WERI-Rb-1 (cell line): ENCODE data around the gene VRK1.

Experiments
- DNase-seq: peaks from one replicate; pipeline ENCODE4 v3.0.0-alpha.2; 2020
- H3K27ac ChIP-seq: fragments of 250-450 bp; sonication (Bioruptor Pico); 2 replicates; pipeline ENCODE4 v1.5.1; 2020; ENCODE audit warnings: mild to moderate bottlenecking, moderate library complexity
- H3K27me3 ChIP-seq: fragments of 250-450 bp; sonication (Bioruptor Pico); 2 replicates; pipeline ENCODE4 v1.5.1; 2021; ENCODE audit warnings: mild to moderate bottlenecking, low read depth, moderate library complexity; ENCODE audit not compliant: insufficient read depth, severe bottlenecking
- H3K36me3 ChIP-seq: fragments of 250-450 bp; sonication (Bioruptor Pico); 2 replicates; pipeline ENCODE4 v1.5.1; 2020; ENCODE audit warnings: mild to moderate bottlenecking, moderate library complexity
- H3K4me3 ChIP-seq: 2 replicates; pipeline ENCODE4 v1.5.1; 2011; ENCODE audit warnings: low read depth, mild to moderate bottlenecking, control low read depth, low read length
- H3K9me3 ChIP-seq: fragments of 250-450 bp; sonication (Bioruptor Pico); 2 replicates; pipeline ENCODE4 v1.5.1; 2021; ENCODE audit warnings: mild to moderate bottlenecking, moderate library complexity; ENCODE audit not compliant: severe bottlenecking
- CTCF ChIP-seq: IDR thresholded peaks from 2 replicates; pipeline ENCODE4 v1.5.1; 2011; ENCODE audit warnings: low read depth, mild to moderate bottlenecking, control low read depth, inconsistent platforms, low read length

The VRK1 gene

GRCh38 chr14:96808619-96809406 lies 11.6 kb downstream of the VRK1 start:
- no peak for DNase-seq
- H3K27me3 ChIP-seq, result no peaks in the 10 kb centered on the region
- H3K4me3 ChIP-seq, result no peak overlapping the region

GRCh38 chr14:96811265-96811664 lies 14.1 kb downstream of the VRK1 start:
- Histone ChIP-seq H3K9me3 (no peaks in the 10 kb centered on the region), H3K4me3 (no peak overlapping the region), H3K27me3 (no peaks in the 10 kb centered on the region), H3K27ac (no peak overlapping the region), H3K36me3 (peaks cover 3% of the 10 kb centered on the region; the same call in 1 of the 2 replicates)
- TF ChIP-seq CTCF, result no peak
- no peak for DNase-seq

More at GRCh38 chr14:96808619-96809406, 11.6 kb downstream of the VRK1 start:
- H3K36me3 ChIP-seq, result peaks cover 3% of the 10 kb centered on the region; the same call in 1 of the 2 replicates
- H3K9me3 ChIP-seq, result no peaks in the 10 kb centered on the region
- no peak overlapping the region for H3K27ac ChIP-seq
- TF ChIP-seq CTCF, result no peak

- no peak overlapping the region for H3K27ac ChIP-seq
- no peaks in the 10 kb centered on the region for H3K9me3 ChIP-seq
- H3K27me3 ChIP-seq, result no peaks in the 10 kb centered on the region
- no peak overlapping the region for H3K4me3 ChIP-seq
- no peak for DNase-seq
- peaks cover 3% of the 10 kb centered on the region; the same call in 1 of the 2 replicates for H3K36me3 ChIP-seq
- TF ChIP-seq CTCF, result no peak
Observed at GRCh38 chr14:96811985-96812667, 14.9 kb downstream of the VRK1 start.

GRCh38 chr14:96816281-96816680 lies 19.1 kb downstream of the VRK1 start:
- no peak for TF ChIP-seq CTCF
- H3K36me3 ChIP-seq, result 0 out of 2 replicates have a peak, but pooled peaks cover 3% of the 10 kb centered on the region
- H3K4me3 ChIP-seq, result no peak overlapping the region
- DNase-seq, result no peak
- H3K9me3 ChIP-seq, result no peaks in the 10 kb centered on the region
- no peak overlapping the region for H3K27ac ChIP-seq
- no peaks in the 10 kb centered on the region for H3K27me3 ChIP-seq

GRCh38 chr14:96817750-96818666 lies 20.8 kb downstream of the VRK1 start:
- 0 out of 2 replicates have a peak, but pooled peaks cover under 1% of the 10 kb centered on the region for H3K36me3 ChIP-seq
- H3K9me3 ChIP-seq, result no peaks in the 10 kb centered on the region
- no peak overlapping the region for H3K4me3 ChIP-seq
- H3K27ac ChIP-seq, result no peak overlapping the region
- no peak for TF ChIP-seq CTCF
- DNase-seq, result no peak
- H3K27me3 ChIP-seq, result no peaks in the 10 kb centered on the region
